ENCODE data around the gene MDN1.
"Not testable (repeated sequence)": the region's sequence is repeated elsewhere in the genome, so short reads cannot be mapped to it uniquely, and the experiment has no call there.

Gene MDN1

GRCh38 chr6:89818977-89819335 is 638 bp downstream of the MDN1 start:
- no peak for DNase-seq

- no peak for DNase-seq
Observed at GRCh38 chr6:89817481-89817880, 2.1 kb downstream of the MDN1 start.

- DNase-seq, result not testable (repeated sequence)
Observed at GRCh38 chr6:89813422-89813821, 6.2 kb downstream of the MDN1 start.

GRCh38 chr6:89807581-89807980 is 12.0 kb downstream of the MDN1 start:
- no peak for DNase-seq

DNA sequence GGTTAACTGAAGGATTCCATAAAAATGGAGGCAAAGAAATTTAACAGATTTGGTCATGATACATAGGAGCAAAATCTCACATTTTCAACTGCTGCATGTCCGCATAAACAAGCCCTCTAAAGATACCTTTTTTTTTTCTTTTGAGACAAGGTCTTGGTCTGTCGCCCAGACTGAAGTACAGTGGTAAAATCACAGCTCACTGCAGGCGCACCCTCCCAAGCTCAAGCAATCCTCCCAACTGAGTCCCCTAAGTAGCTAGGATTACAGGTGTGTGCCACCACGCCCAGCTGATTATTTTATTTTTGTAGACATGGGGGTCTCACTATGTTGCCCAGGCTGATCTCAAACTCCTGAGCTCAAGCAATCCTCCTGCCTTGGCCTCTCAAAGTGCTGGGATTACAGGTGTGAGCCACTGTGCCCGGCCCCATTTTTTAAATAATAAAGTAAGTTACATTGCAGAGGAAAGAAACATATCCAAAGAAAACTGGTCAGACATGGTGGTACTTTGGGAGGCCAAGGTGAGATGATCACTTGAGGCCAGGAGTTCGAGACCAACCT is 13.7 kb downstream of the MDN1 start:
- DNase-seq, result no peak

- no peak for DNase-seq
Observed at GRCh38 chr6:89803271-89803670, 16.3 kb downstream of the MDN1 start.

DNA sequence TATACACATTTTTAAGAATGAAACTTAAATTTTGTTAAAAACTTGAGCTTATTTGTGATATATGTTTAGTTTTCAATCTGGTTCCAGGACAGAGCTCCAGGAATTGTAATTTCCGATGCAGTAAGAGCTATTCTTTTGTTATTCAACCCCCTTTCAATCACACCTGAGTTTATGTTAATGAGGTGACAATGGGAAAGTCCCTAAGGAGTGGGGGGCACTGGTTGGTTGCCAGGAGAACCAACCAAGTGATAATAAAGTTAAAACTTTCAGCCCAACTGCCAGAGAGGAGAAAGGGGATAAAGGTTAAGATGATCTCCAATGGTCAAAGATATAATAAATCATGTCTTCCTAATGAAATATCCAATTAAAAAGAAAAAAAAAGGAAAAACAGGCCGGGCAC is 19.8 kb downstream of the MDN1 start:
- DNase-seq, result no peak

GRCh38 chr6:89799096-89799495 is 20.5 kb downstream of the MDN1 start:
- no peak for DNase-seq

- DNase-seq, result no peak
Observed at GRCh38 chr6:89797317-89797716, 22.3 kb downstream of the MDN1 start.

DNA sequence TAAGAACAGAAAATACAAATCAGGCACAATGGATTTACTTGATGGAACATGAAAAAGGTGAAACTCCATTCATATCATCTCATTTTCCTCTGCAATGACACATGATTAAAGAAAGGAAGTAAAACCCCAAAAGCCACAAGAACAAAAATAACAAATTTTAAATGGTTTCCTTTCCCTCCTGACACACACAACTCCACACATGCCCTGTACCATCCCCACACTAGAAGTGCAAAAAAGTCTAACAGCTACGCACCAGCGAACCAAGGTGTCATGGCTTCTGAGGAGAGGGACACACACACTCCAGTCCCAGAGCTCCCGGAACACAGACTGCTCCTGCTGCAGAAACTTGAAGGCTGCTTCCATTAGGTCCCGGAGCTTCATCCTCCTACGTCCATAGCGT is 25.3 kb downstream of the MDN1 start:
- no peak for DNase-seq

GRCh38 chr6:89793586-89793985 is 26.0 kb downstream of the MDN1 start:
- no peak for DNase-seq

GRCh38 chr6:89792881-89793280 is 26.7 kb downstream of the MDN1 start:
- no peak for DNase-seq

GRCh38 chr6:89790403-89790802 is 29.2 kb downstream of the MDN1 start:
- DNase-seq, result no peak

- DNase-seq, result no peak
Observed at GRCh38 chr6:89789980-89790379, 29.6 kb downstream of the MDN1 start.

- DNase-seq, result no peak
Observed at GRCh38 chr6:89787660-89788328, 31.8 kb downstream of the MDN1 start.

DNA sequence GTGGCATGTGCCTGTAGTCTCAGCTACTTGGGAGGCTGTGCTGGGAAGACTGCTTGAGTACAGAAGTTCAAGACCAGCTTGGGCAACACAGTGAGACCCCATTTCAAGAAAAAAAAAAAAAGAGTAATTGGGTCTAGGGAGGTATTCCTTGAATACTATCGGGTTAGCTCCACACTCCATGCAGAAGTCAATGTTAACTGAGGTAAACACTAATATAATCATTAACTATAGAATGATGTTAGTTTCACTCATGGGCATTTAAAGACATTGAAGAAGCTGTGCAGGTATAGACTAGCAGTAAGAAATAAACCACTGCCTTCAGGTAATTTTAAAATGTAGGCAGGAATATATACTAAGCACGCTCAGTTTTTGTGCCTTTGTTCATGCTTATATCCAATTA is 32.6 kb downstream of the MDN1 start:
- DNase-seq, result no peak

- DNase-seq, result no peak
Observed at GRCh38 chr6:89784838-89785237, 34.8 kb downstream of the MDN1 start.

GRCh38 chr6:89783293-89783692 is 36.3 kb downstream of the MDN1 start:
- DNase-seq, result not testable (repeated sequence)

DNA sequence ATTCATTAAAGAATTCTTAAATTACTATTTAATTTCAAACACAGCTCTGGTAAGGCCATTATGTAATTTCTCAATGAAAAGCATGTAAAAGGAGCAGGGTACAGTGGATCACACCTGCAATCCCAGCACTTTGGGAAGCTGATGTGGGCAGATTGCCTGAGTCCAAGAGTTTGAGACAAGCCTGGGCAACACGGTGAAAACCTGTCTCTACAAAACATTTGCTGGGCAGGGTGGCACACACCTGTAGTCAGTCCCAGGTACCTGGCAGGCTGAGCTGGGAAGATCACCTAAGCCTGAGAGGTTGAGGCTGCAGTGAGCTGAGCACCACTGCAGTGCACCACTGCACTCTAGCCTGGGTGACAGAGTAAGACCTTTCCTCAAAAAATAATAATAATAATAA is 37.4 kb downstream of the MDN1 start:
- DNase-seq, result no peak

GRCh38 chr6:89781070-89782034 is 38.2 kb downstream of the MDN1 start:
- no peak for DNase-seq

DNA sequence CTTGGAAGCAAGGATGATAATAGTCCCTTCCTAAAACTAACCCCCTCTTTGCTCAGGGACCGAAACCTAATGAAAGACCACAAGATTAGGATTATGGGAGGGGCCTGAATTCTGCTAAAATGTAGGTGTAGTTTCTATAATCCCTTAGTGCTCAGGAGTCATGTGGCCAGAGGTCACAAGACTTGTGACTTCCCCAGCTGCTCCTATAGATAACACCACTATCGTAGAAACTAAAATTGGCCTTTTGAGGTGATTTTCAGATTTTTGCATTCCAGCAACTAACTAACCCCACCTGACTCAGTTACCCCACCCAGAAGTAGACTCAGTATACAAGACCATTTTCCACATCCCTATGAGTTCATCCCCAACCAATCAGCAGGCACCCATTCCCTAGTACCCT is 42.1 kb downstream of the MDN1 start:
- no peak for DNase-seq

- no peak for DNase-seq
Observed at GRCh38 chr6:89776583-89777233, 42.9 kb downstream of the MDN1 start.

- no peak for DNase-seq
Observed at GRCh38 chr6:89775150-89775549, 44.4 kb downstream of the MDN1 start.

- DNase-seq, result no peak
Observed at GRCh38 chr6:89769572-89769971, 50.0 kb downstream of the MDN1 start.
